EL (cell line): ENCODE results near the gene CASP1.

Source experiments
- DNase-seq: peaks from one replicate; pipeline ENCODE4 v3.0.0-alpha.2; 2016

CASP1 gene

GRCh38 chr11:104979839-104980238 is 55.1 kb downstream of the CASP1 start:
- no peak for DNase-seq
